Left lung (tissue), 10 donors: ENCODE measurements around the gene SCAI. TPM values are rescaled to one million over a fixed set of nuclear protein-coding genes. Genes with fewer than 3 reads are reported as not detected.
"Not testable (repeated sequence)": the region's sequence is repeated elsewhere in the genome, so short reads cannot be mapped to it uniquely, and the experiment has no call there.

Experiments
- ATAC-seq: fragments of 200-7000 bp; cut with Tn5 transposase; one replicate; pipeline ENCODE4 v1.9.1; 2020; ENCODE audit warnings: moderate library complexity
- DNase-seq, 4 donors: peaks; one replicate each; pipeline ENCODE4 v3.0.0-alpha.2; 2013 to 2020
- H3K27ac ChIP-seq, 2 donors: fragments of 200-600 bp; sonication (generic) in 1 of 2; one replicate each; pipeline versions ENCODE4 v1.5.0 to v1.8.0; 2020 to 2021
- H3K27me3 ChIP-seq, 2 donors: fragments of 200-600 bp; sonication (generic) in 1 of 2; one replicate each; pipeline versions ENCODE4 v1.5.0 to v1.8.0; 2020 to 2021
- H3K36me3 ChIP-seq, 2 donors: fragments of 200-600 bp; sonication (generic) in 1 of 2; one replicate each; pipeline versions ENCODE4 v1.5.0 to v1.8.0; 2020 to 2021
- H3K4me1 ChIP-seq, 2 donors: fragments of 200-600 bp; one replicate each; pipeline ENCODE4 v1.8.0; 2021
- H3K4me3 ChIP-seq, 2 donors: fragments of 200-600 bp; sonication (generic) in 1 of 2; one replicate each; pipeline versions ENCODE4 v1.5.0 to v1.8.0; 2020 to 2021; ENCODE audit warnings: mild to moderate bottlenecking in 1 of 2
- H3K9me3 ChIP-seq, 2 donors: fragments of 200-600 bp; sonication (generic) in 1 of 2; one replicate each; pipeline versions ENCODE4 v1.5.0 to v1.8.0; 2020 to 2021
- intact Hi-C, 2 donors: fragments of 100-400 bp; cut with DNase I; formaldehyde crosslinking; loops; one replicate each; pipeline versions ENCODE4 v1.11.2 to v1.14.2; 2022
- polyA plus RNA-seq, 6 donors: library from polyadenylated mRNA; unstranded; fragments of 120-200 nt; gene quantifications; one replicate each; pipeline ENCODE4 v1.2.1, GENCODE V29; 2013; ENCODE audit not compliant: insufficient read length in 6 of 6
- total RNA-seq, 2 donors: library from RNA; stranded (reverse); fragmentation: NEBNext Ultra II Directional; extraction: Animal tissue kit (Norgen Biotek cat#: 25700); gene quantifications; one replicate each; pipeline ENCODE4 v1.2.1, GENCODE V29; 2021
- TF ChIP-seq, protein P1 (sequence below), 2 donors: fragments of 200-600 bp; sonication (generic) in 1 of 2; IDR thresholded peaks; one replicate each; pipeline versions ENCODE4 v1.5.0 to v1.8.0; 2021; ENCODE audit warnings: antibody characterized with exemption in 2 of 2
- donor health status: DM: no; HTN: yes; CAD: no.
- donor health status: DM: no; HTN: no; CAD: no.

SCAI gene
- total and polyA plus RNA-seq, 8 donors, result 12.7 to 22.7 (median 15.7) TPM

DNA sequence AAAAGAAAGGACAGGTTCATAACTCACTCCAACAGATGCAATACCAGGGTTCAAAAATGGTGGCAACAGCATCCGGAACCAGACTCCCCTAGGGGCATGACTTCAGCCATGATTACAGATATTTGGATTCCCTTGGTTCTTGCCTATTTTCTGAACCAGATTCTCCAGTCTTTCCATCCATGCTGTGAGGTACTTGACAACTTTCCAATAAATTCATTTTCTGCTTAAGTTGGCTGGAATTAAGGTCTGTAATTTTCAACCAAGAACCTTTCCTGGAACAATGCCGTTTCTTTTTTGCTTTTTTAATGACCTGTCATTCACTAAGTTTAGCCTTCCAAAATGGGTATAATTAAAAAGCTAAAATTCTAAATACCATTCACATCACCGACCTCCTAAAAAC is 52.2 kb downstream of the SCAI start:
- no peaks in the 10 kb centered on the region for H3K4me1 ChIP-seq
- H3K27me3 ChIP-seq, result no peaks in the 10 kb centered on the region
- no peak overlapping the region for H3K27ac ChIP-seq
- intact Hi-C loops, result no loop called here
- no peak overlapping the region for H3K4me3 ChIP-seq
- peaks cover 0 to 3% of the 10 kb centered on the region in 2 donors for H3K9me3 ChIP-seq
- H3K36me3 ChIP-seq, result no peaks in the 10 kb centered on the region
- DNase-seq (no peak), ATAC-seq (no peak)
- TF ChIP-seq, protein P1, sequence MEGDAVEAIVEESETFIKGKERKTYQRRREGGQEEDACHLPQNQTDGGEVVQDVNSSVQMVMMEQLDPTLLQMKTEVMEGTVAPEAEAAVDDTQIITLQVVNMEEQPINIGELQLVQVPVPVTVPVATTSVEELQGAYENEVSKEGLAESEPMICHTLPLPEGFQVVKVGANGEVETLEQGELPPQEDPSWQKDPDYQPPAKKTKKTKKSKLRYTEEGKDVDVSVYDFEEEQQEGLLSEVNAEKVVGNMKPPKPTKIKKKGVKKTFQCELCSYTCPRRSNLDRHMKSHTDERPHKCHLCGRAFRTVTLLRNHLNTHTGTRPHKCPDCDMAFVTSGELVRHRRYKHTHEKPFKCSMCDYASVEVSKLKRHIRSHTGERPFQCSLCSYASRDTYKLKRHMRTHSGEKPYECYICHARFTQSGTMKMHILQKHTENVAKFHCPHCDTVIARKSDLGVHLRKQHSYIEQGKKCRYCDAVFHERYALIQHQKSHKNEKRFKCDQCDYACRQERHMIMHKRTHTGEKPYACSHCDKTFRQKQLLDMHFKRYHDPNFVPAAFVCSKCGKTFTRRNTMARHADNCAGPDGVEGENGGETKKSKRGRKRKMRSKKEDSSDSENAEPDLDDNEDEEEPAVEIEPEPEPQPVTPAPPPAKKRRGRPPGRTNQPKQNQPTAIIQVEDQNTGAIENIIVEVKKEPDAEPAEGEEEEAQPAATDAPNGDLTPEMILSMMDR (IDR thresholded peaks at IDR 0.05), result no peak

DNA sequence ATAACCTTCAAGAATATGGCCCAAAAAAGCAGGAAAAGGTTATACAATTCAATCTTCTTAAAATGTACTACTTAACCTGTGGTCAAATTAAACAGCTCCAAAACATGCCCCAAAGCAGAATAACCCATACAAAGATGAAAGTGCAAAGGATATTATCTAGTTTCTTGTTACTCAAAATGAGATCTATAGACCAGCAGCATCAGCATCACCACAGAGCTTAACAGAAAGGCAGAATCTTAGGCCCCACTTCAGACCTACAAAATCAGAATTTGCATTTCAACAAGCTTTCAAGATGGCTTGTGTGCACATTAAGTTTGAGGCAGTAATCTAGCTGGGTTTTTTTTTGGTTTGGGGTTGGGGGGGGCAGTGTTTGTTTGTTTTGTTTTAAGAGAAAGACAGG is 54.0 kb downstream of the SCAI start:
- Histone ChIP-seq H3K27ac (no peak overlapping the region), H3K27me3 (no peaks in the 10 kb centered on the region), H3K36me3 (no peaks in the 10 kb centered on the region), H3K9me3 (no peaks in the 10 kb centered on the region), H3K4me1 (no peaks in the 10 kb centered on the region), H3K4me3 (no peak overlapping the region)
- DNase-seq (no peak), ATAC-seq (no peak)
- TF ChIP-seq, protein P1 (IDR thresholded peaks at IDR 0.05), result no peak
- intact Hi-C loops, result no loop called here

DNA sequence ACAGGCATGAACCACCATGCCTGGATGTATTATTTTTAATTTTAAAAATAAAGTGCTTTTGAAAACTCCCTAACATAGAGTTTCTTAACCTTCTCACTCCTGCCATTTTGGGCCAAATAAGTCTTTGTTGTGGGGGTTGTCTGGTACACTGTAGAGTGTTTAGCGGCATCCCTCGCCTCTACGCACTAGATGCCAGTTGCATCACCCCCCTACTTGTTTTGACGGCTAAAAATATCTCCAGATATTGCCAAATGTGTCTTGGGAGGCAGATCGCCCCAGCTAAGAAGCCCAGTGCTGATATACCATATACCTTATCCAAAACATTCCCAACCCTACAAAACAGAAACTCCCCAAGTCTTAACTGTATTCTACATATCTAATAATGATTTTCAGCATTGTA is 54.6 kb downstream of the SCAI start:
- no peaks in the 10 kb centered on the region for H3K4me1 ChIP-seq
- DNase-seq (no peak), ATAC-seq (no peak)
- intact Hi-C loops, result no loop called here
- TF ChIP-seq, protein P1 (IDR thresholded peaks at IDR 0.05), result no peak
- H3K9me3 ChIP-seq, result no peaks in the 10 kb centered on the region
- H3K4me3 ChIP-seq, result no peak overlapping the region
- H3K27ac ChIP-seq, result no peak overlapping the region
- no peaks in the 10 kb centered on the region for H3K36me3 ChIP-seq
- no peaks in the 10 kb centered on the region for H3K27me3 ChIP-seq

DNA sequence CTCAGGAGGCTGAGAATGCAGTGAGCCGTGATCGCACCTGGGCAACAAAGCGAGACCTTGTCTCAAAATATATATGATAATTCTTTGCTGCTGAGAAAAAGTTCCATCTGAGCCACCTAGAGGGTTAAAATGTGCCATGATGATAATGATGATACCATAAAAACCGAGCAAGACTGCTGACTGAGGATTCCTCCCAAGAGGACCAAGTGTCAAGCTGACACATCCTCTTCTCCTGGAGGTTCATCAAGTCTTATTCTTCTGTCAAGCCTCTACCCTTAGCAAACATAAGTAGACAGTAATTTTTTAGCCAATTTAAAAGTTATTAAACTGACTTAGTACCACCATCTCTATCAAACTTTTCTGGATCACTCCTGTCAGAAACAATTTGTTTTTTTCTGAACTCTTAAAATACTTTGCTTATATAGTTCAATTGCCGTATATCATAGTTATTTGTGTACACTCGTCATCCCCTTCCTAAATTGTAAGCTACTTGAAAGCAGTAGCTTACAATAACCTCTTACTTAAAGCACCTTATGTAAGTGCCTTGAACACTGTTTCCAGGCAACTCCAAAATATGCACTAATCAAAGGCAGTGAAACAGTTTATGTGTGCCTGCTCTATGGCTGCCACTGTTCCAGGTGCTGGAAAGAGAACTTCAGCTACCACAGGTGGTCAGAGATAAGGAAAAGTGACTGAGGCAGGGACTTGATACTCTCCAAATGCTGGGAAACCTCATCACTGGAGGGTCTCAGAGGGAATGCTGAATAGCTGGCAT is 57.4 kb downstream of the SCAI start:
- peaks cover 5 to 23% of the 10 kb centered on the region in 2 donors for H3K9me3 ChIP-seq
- no peaks in the 10 kb centered on the region for H3K4me1 ChIP-seq
- H3K36me3 ChIP-seq, result no peaks in the 10 kb centered on the region
- intact Hi-C loops, result no loop called here
- no peak overlapping the region for H3K27ac ChIP-seq
- ATAC-seq (peak; percentile 93), DNase-seq (peak in 1 of 4 donors; percentile 23)
- H3K27me3 ChIP-seq, result no peaks in the 10 kb centered on the region
- TF ChIP-seq, protein P1 (IDR thresholded peaks at IDR 0.05), result no peak
- no peak overlapping the region for H3K4me3 ChIP-seq

DNA sequence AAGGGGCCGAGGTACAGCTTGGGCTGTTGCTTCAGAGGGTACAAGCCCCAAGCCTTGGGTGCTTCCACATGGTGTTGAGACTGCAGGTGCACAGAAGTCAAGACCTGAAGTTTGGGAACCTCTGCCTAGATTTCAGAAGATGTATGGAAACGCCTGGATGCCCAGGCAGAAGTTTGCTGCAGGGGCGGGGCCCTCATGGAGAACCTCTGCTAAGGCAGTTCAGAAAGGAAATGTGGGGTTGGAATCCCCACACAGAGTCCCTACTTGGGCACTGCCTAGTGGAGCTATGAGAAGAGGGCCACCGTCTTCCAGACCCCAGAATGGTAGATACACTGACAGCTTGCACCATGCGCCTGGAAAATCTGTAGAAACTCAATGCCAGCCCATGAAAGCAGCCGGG is 61.1 kb downstream of the SCAI start:
- intact Hi-C loops, H3K4me3 ChIP-seq, ATAC-seq, H3K36me3 ChIP-seq, H3K27me3 ChIP-seq, DNase-seq, H3K27ac ChIP-seq, H3K4me1 ChIP-seq: not testable (repeated sequence)
- H3K9me3 ChIP-seq, result peaks cover 5 to 28% of the 10 kb centered on the region in 2 donors

DNA sequence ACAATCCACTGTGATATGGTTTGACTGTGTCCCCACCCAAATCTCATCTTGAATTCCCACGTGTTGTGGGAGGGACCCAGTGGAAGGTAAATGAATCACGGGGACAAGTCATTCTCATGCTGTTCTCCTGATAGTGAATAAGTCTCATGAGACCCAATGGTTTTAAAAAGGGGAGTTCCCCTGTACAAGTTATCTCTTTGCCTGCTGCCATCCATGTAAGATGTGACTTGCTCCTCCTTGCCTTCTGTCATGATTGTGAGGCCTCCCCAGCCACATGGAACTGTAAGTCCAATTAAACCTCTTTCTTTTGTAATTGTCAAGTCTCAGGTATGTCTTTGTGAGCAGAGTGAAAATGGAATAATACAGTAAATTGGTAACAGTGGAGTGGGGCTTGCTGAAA is 62.5 kb downstream of the SCAI start:
- ATAC-seq, DNase-seq, H3K27me3 ChIP-seq, H3K36me3 ChIP-seq, H3K27ac ChIP-seq, intact Hi-C loops, H3K4me1 ChIP-seq, H3K4me3 ChIP-seq: not testable (repeated sequence)
- H3K9me3 ChIP-seq, result peaks cover 5 to 28% of the 10 kb centered on the region in 2 donors
